Loucy (cell line): ENCODE data around the gene TM9SF4.

ENCODE experiments used
- H2AFZ ChIP-seq: fragments of 200-600 bp; sonication (generic); 2 replicates; pipeline ENCODE4 v1.6.0; 2016; ENCODE audit warnings: antibody characterized with exemption, mild to moderate bottlenecking, low read length, moderate library complexity
- H3F3A ChIP-seq: fragments of 200-600 bp; 2 replicates; pipeline ENCODE4 v1.6.0; 2016; ENCODE audit warnings: antibody characterized with exemption, low read depth, mild to moderate bottlenecking
- H3K27me3 ChIP-seq: fragments of 200-600 bp; sonication (generic); 2 replicates; pipeline ENCODE4 v1.6.1; 2014; ENCODE audit warnings: low read length, mild to moderate bottlenecking; ENCODE audit not compliant: insufficient read depth, poor library complexity, severe bottlenecking
- H3K36me3 ChIP-seq: fragments of 200-600 bp; sonication (generic); 2 replicates; pipeline ENCODE4 v1.6.1; 2016; ENCODE audit warnings: low read length; ENCODE audit not compliant: insufficient read depth
- H3K4me1 ChIP-seq: fragments of 200-600 bp; sonication (generic); 2 replicates; pipeline ENCODE4 v1.5.1; 2014; ENCODE audit warnings: low read length, mild to moderate bottlenecking; ENCODE audit not compliant: insufficient read depth, poor library complexity, severe bottlenecking
- H3K4me2 ChIP-seq: fragments of 200-600 bp; sonication (generic); 2 replicates; pipeline ENCODE4 v1.6.0; 2014; ENCODE audit warnings: antibody characterized with exemption, low read length, low read depth, mild to moderate bottlenecking; ENCODE audit not compliant: poor library complexity, severe bottlenecking
- H3K4me3 ChIP-seq: fragments of 200-600 bp; sonication (generic); 2 replicates; pipeline ENCODE4 v1.5.1; 2014; ENCODE audit warnings: low read length, mild to moderate bottlenecking, mixed read lengths; ENCODE audit not compliant: poor library complexity, severe bottlenecking
- H3K79me2 ChIP-seq: fragments of 200-600 bp; sonication (generic); 2 replicates; pipeline ENCODE4 v1.6.1; 2014; ENCODE audit warnings: low read length; ENCODE audit not compliant: insufficient read depth
- H3K9ac ChIP-seq: fragments of 200-600 bp; sonication (generic); 2 replicates; pipeline ENCODE4 v1.6.0; 2014; ENCODE audit warnings: mild to moderate bottlenecking, low read depth, low read length, moderate library complexity; ENCODE audit not compliant: poor library complexity, severe bottlenecking
- H3K9me2 ChIP-seq: fragments of 200-600 bp; sonication (generic); replicated peaks from 2 replicates; pipeline ENCODE4 v1.6.1; 2016; ENCODE audit warnings: low read depth, low read length, mixed read lengths
- H3K9me3 ChIP-seq: fragments of 200-600 bp; sonication (generic); 2 replicates; pipeline ENCODE4 v1.6.1; 2014; ENCODE audit warnings: mild to moderate bottlenecking, antibody characterized with exemption, low read length, low read depth; ENCODE audit not compliant: insufficient read depth
- H4K20me1 ChIP-seq: fragments of 200-600 bp; sonication (generic); 2 replicates; pipeline ENCODE4 v1.6.0; 2014; ENCODE audit warnings: antibody characterized with exemption, low read length, mild to moderate bottlenecking; ENCODE audit not compliant: insufficient read depth, poor library complexity, severe bottlenecking
- EZH2phosphoT487 ChIP-seq: fragments of 200-600 bp; IDR thresholded peaks from 2 replicates; pipeline ENCODE4 v1.6.1; 2018; ENCODE audit warnings: antibody characterized with exemption, mild to moderate bottlenecking, moderate library complexity, borderline replicate concordance
- TF ChIP-seq, protein P1 (sequence below): fragments of 200-600 bp; sonication (generic); conservative IDR thresholded peaks from 2 replicates; pipeline ENCODE4 v1.5.1; 2014; ENCODE audit warnings: mild to moderate bottlenecking, antibody characterized with exemption, low read length

The TM9SF4 gene

DNA sequence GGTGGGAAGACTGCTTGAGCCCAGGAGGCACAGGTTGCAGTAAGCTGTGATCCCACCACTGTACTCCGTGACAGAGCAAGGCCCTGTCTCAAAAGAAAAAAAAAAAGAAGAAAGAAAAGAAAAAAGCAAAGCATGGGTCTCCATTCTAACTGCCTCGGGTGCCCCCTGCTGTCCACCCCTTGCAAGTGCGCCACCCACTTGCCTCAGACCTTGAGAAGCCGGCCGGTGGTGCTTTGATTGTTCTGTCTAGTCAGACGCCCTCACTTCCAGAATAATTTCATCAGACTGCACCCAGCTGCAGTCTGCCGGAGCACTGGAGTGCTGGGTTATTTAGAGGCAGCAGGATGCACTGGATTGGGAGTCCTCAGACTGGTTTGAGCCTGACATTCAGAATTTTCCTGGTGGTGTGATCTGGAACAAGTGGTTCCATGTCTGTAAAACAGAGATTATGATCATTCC, 17.6 kb upstream of the TM9SF4 start:
- H3K9me2 ChIP-seq = no peaks in the 10 kb centered on the region
- no peaks in the 10 kb centered on the region for H3K36me3 ChIP-seq
- H3K4me1 ChIP-seq = no peaks in the 10 kb centered on the region
- peak overlapping the region; percentile 39; the same call in 1 of the 2 replicates for H2AFZ ChIP-seq
- H3F3A ChIP-seq = no peaks in the 10 kb centered on the region
- no peak overlapping the region for H3K9ac ChIP-seq
- H3K79me2 ChIP-seq = no peaks in the 10 kb centered on the region
- H4K20me1 ChIP-seq = no peaks in the 10 kb centered on the region
- H3K4me2 ChIP-seq = no peak overlapping the region
- H3K27me3 ChIP-seq = no peaks in the 10 kb centered on the region
- no peak for TF ChIP-seq EZH2phosphoT487
- TF ChIP-seq, protein P1, sequence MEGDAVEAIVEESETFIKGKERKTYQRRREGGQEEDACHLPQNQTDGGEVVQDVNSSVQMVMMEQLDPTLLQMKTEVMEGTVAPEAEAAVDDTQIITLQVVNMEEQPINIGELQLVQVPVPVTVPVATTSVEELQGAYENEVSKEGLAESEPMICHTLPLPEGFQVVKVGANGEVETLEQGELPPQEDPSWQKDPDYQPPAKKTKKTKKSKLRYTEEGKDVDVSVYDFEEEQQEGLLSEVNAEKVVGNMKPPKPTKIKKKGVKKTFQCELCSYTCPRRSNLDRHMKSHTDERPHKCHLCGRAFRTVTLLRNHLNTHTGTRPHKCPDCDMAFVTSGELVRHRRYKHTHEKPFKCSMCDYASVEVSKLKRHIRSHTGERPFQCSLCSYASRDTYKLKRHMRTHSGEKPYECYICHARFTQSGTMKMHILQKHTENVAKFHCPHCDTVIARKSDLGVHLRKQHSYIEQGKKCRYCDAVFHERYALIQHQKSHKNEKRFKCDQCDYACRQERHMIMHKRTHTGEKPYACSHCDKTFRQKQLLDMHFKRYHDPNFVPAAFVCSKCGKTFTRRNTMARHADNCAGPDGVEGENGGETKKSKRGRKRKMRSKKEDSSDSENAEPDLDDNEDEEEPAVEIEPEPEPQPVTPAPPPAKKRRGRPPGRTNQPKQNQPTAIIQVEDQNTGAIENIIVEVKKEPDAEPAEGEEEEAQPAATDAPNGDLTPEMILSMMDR = peak; percentile 93
- H3K4me3 ChIP-seq = no peak overlapping the region
- H3K9me3 ChIP-seq = no peaks in the 10 kb centered on the region

DNA sequence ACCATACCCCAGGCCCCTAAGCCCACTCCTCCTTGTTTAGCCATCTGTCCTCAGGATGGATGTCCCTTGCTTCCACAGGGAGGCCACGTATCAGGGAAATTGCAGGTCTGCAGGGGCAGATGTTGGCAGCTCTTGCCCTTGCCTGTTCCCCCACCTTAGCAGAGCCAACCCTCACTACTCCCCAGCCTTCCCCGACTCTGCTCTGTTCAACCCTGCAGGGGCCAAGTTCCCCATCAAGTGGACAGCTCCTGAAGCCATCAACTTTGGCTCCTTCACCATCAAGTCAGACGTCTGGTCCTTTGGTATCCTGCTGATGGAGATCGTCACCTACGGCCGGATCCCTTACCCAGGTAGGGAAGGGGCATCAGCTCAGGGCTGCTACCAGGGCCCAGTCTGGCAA, 10.7 kb upstream of the TM9SF4 start:
- no peaks in the 10 kb centered on the region for H3K9me2 ChIP-seq
- no peaks in the 10 kb centered on the region for H3K9me3 ChIP-seq
- H3K9ac ChIP-seq = no peak overlapping the region
- H2AFZ ChIP-seq = no peak overlapping the region
- peaks cover 10% of the 10 kb centered on the region for H3K27me3 ChIP-seq
- no peak overlapping the region for H3K4me2 ChIP-seq
- no peaks in the 10 kb centered on the region for H4K20me1 ChIP-seq
- no peak overlapping the region for H3K4me3 ChIP-seq
- H3F3A ChIP-seq = no peaks in the 10 kb centered on the region
- no peak for TF ChIP-seq EZH2phosphoT487
- TF ChIP-seq, protein P1 = no peak
- H3K36me3 ChIP-seq = no peaks in the 10 kb centered on the region
- H3K79me2 ChIP-seq = no peaks in the 10 kb centered on the region
- H3K4me1 ChIP-seq = no peaks in the 10 kb centered on the region

DNA sequence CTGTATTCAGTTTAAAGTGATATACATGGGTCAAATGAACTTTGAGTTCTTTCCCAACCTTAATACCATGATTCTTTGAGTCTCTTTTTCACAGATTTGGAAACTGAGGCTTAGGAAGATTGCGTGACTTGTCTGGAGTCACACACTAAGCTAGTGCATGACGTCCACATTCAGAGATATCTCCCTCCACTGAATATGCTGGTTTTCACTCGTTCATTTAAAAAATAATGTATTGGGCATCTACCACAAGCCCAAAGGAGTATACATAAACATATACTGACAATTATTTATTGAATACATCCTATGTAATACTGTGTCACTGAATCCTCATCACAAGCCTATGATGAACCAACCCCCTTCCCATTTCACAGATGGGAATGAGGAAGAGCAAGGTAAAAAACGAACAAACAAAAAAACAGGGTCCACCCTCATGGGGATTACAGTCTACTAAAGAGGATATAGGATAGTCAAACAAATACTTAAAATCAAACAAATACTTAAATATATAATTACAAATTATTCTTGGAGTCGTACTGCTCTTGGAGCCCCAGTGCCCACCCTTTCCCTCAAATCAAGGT, 611 bp upstream of the TM9SF4 start:
- peak overlapping the region; percentile 96 for H3K4me3 ChIP-seq
- H3F3A ChIP-seq = no peaks in the 10 kb centered on the region
- H3K4me1 ChIP-seq = peaks cover 24% of the 10 kb centered on the region
- peaks cover 27% of the 10 kb centered on the region for H3K27me3 ChIP-seq
- TF ChIP-seq, protein P1 = no peak
- no peak for TF ChIP-seq EZH2phosphoT487
- peak overlapping the region; percentile 83 for H2AFZ ChIP-seq
- H3K36me3 ChIP-seq = no peaks in the 10 kb centered on the region
- no peaks in the 10 kb centered on the region; the same call in 1 of the 2 replicates for H3K9me2 ChIP-seq
- H3K4me2 ChIP-seq = peak overlapping the region; percentile 97
- H3K9me3 ChIP-seq = no peaks in the 10 kb centered on the region
- H4K20me1 ChIP-seq = peaks cover 17% of the 10 kb centered on the region
- no peak overlapping the region for H3K9ac ChIP-seq
- peaks cover 40% of the 10 kb centered on the region for H3K79me2 ChIP-seq
